ELF-1 (cell line): ENCODE measurements around the gene DKK2.

Source experiments
- DNase-seq: peaks from one replicate; pipeline ENCODE4 v3.0.0-alpha.2; 2016; ENCODE audit warnings: low read depth, low spot score

DKK2 gene

DNA sequence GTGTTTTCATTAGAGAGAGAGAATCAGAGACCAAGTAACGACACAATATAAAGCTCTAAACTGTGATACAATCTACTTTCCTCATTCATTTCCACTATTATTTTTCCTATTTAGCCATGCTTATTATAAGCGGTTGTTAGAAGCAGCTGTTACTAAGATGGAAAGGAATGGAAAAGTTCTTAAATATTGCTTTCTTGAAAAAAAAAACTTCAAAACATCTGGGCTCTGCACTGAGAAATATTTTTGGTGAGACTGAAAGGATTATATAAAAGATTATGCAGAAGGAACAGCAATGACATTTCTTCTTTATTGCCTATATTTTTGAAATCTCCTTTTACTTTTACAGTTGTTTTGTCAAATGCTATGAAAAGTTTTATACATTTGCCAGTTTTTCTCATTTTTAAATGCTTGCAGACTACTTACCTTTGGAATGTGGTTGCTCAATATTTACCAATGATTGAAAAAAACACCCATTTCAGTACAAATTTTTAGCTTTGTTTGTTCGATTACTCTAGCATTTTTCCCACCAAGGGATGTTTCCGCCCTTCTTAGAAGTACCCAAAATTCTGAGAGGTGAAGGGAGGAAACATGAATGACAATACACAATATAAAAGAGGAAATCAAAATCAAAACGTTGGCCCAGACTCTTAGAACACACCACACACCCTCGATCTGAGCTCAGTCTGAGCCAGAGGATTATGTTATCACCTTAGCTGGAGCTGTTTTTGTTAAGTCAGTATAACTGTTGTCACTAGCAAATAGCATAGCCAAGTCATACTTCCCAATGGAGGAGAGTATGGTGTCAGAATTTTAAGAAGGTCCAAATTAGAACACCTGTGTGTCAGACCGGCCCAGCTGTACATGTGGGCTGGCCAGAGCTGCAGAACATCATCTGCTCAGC lies 18.4 kb downstream of the DKK2 start:
- no peak for DNase-seq

DNA sequence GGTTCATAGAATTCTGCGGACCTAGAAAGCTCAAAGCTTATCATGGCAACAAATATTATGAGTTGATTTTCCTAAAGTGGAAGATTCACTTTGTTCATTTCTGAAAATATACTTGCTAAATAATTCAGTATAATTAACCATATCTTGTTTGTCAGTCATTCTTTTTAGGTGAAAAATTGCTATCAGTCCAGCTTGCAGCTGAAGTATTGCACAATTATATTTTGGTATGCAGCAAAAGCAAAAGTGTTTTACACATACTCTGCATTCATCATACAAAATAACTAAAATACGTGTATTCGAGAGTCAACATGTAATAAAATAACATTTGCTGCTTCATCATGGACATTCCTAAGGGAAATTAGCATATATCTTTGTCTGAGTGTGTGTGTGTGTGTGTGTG lies 24.8 kb downstream of the DKK2 start:
- DNase-seq, result no peak

DNA sequence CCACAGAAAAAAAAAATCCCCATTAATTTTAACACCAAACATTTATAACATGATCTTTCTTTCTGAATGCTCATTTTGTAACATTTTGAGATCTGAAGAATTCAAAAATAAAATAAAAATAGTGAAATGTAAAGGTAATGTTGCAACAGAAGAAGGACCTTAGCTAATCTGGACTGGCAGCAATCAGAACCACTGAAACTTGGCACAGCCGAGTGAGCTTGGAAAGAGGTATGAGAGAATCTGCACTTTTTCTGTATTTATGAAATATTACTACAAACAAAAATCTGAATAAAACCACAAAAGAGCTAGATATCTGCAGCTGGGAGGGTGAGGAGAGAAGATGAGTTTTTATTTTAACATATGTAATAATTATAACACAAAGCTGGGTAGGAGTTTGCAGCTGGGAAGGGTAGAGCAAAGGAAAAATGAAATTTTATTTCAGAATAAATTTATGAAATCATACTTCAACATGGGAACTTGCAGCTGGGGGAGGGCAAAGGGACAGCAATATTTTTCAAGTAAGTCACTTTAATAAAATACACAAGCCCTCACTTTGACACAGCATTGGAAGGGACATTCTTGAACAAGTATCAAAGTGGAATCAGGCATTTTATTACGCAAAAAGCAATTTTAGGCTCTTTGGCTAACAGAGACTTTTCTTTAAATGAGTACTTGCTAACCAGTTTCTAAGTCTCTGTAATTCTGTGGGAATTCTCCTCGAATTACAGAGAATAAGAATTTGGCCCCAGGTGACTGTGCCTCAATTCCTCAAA lies 26.7 kb downstream of the DKK2 start:
- DNase-seq, result no peak

DNA sequence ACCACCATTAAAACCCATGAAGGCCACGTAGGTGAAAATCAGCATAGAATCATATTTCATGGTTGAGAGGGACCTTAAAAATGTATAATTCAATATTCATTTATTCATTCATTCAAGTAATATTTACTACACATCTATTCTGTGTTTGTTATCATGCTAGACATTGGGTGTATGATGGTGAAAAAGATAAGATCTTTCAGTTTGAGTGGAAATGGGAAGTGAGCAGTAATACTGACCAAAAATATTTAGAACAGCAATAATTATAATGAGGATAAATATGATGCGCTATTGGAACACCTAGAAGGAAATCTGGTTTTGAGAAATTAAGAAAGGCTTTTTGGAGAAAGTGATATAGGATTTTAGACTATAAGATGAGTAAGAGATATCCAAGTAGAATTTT lies 28.0 kb downstream of the DKK2 start:
- no peak for DNase-seq

DNA sequence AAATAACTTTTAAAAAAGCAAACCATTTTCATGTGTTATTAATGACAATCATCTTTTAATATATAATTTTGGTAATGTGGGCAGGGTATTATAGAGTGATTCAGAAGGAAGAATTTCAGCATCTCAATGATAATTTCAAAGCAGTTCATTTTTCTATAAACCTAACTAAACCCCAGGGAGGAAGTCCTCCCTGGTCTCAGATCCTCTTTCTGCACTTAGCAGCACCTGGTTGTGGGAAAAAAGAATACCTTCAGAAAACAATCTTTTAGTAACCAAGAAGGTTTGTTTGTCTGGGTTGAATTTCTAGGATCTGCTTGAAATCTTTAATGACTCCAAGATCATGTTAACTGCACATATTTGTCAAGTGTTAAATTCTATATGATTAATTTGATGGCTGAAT lies 29.9 kb downstream of the DKK2 start:
- no peak for DNase-seq

DNA sequence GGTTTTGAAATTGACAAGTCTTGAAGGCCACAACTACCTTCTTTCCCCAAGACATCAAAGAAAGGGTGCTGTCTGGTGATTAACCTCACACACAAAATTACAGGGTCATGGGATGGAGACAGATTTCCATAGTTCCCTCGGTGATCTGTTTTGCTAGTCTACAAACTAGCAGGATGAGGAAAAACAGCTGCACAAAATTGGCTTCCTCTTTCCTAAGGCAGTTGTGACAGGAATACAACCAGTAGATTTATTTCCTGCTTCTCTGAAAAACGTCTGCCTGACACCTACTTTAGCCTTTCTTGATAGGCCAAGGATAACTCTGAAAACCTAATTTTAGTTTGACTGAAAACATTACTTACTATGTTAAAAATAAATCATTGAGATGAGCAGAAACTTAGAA lies 39.6 kb downstream of the DKK2 start:
- DNase-seq, result no peak

DNA sequence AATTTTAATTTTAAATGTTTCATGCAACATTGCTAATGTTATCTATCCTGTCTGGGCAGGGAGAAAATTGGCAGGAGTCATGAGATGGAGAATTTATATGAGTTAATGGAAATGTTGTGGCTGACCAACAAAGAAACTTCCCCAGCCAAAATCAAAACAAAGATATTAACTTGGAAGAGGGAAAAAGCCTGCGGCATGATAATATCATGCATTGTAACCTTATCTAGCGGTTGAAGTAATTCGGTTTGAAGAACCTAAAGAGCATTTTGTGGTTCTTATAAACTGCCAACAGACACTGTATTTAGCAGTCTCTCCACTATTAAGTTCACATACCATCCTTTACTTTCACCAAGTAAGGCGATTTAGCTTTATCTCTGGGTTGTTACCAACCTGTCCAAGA lies 42.3 kb downstream of the DKK2 start:
- DNase-seq, result no peak

DNA sequence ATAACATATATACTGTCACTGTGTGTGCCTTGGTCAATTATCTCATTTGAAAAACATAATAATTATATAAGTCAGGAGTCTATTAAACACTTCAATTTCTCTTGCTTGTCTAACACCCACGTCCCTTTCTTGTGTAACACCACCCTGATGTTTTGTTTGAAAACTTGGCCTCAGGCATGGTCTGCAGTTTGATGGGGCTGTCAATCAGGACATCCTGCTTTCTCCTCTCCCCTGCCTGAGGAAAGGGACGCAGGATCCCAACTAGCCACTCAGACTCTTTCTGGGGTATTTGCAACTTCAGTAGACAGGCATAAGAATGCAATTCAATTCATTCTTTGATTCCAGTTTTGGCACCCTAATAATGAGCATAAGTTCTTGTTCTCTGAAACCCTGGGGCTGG lies 48.8 kb downstream of the DKK2 start:
- DNase-seq, result peak; percentile 52

DNA sequence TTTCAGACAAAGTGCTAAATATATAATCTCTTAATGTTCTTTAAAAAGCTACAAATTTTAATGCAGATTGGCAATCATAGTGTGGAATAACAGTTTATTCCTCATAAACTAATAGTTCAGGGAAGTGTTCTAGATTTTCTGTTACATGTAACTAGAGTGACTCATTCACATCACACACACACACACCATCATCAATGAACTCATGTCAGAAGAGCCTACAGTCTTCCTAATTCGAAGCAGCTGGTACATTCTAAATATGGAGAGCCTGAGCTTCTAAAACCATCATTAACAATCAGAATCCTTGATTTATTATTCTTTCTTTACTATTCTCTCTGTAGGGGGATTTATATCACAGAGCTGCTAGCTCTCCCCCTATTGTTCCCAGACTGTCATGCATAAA lies 49.6 kb downstream of the DKK2 start:
- DNase-seq, result no peak

DNA sequence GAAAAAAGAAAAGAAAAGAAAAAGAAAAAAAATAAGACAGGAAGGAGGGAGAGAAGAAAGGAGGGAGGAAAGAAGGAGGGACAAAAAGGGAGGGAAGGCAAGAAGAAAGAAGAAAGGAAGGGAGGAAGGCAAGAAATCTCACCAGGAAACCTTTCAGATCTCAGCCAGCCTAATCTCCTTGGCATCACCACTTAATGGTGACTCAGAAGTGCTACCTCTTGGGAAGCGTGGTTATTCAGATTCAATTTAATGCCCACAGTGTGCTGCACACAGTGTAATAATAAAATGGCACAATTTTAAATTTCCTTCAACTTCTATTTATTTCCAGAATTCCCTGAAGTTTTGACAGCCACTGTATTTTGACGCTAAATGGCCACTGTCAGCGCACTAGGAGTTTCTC lies 50.3 kb downstream of the DKK2 start:
- no peak for DNase-seq

DNA sequence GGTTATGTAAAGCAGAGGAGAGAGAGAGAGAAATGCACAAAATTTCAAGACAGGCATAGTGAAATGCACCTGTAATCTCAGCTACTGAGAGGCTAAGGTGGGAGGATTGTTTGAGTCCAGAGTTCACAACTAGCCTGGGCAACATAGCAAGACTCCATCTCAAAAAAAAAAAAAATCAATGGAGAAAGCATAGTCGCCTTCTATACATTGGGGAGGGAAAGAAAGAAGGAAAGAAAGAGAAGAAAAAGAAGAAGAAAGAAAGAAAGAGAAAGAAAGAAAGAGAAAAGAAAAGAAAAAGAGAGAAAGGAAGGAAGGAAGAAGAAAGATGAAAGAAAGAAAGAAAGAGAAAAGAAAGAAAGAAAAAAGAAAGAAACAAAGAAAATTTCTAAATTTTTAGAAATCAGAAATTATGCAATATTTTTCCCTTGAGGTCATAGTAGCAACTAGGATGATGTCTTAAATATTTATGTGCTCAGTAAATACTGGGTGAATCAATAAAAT lies 53.4 kb downstream of the DKK2 start:
- no peak for DNase-seq

DNA sequence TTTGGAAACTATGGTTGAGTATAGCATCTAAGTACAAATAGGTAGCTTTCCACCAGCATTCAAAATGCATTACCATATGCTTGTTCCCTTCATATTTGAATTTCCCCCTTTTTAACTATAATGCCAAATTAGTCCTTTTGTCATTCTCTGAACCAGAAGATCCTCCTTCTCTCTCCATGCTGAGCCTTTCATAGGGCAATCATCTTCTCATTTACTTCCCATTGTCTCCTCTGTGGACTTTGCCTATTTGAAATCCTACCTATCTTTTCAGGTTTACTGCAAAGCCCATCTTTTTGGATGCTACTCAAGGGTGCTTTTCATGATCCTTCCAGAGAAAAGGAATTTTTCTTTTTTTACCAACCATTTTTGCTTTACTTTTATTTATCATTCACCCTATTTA lies 54.7 kb downstream of the DKK2 start:
- no peak for DNase-seq

DNA sequence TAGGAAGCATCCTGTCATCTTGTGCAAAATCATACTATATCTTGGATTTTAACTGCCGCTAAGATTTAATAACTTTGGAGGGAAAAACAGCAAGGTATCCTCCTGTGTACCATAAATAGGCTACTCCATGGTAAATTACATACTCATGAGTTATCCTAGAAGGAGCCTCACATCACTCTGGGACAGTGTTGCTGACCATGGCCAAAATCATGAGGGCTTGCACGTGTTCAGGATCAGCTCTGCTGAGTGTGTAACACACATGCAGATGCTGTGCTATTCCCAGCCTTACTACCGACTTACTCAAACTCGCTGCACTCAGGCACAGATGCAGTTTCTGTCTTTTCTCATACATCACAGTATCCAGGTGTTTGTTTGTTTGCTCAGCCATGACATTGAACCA lies 56.6 kb downstream of the DKK2 start:
- DNase-seq, result no peak

DNA sequence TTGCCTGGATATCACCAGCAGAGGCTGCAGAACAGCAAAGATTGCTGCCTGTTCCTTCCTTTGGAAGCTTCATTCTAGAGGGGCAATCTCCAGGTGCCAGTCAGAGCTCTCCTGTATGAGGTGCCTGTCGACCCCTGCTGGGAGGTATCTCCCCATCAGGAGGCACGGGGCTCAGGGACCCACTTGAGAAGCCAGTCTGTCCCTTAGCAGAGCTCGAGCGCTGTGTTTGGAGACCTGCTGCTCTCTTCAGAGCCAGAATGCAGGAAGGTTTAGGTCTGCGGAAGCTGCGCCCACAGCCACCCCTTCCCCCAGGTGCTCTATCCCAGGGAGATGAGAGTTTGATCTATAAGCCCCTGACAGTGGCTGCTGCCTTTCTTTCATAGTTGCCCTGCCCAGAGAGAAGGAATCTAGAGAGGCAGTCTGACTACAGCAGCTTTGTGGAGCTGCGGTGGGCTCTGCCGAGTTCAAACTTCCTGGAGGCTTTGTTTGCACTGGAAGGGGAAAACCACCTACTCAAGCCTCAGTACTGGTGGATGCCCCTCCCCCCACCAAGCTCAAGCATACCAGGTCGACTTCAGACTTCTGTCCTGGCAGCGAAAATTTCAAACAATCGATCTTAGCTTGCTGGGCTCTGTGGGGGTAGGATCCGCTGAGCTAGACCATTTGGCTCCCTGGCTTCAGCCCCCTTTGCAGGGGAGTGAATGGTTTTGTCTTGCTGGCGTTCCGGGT lies 57.9 kb downstream of the DKK2 start:
- DNase-seq, result peak; percentile 36

DNA sequence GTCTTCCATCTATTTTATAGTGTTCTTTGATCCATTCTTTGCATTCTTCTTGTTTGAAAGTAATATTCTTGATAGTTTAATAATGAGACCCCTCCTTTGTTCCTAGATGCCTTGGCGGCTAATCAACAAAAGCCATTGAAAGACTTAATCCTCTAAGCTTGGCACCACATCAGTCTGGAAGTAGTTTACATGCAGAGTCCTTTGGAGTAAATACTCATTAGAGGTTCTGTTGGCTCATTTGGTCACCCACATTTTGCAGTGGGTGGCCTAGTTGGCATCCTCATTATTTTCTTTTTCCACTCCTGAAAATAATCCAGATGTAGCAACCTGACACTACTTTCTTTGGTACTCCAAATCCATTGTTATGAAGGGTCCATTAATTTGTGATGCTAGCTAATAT lies 64.5 kb downstream of the DKK2 start:
- DNase-seq, result no peak

DNA sequence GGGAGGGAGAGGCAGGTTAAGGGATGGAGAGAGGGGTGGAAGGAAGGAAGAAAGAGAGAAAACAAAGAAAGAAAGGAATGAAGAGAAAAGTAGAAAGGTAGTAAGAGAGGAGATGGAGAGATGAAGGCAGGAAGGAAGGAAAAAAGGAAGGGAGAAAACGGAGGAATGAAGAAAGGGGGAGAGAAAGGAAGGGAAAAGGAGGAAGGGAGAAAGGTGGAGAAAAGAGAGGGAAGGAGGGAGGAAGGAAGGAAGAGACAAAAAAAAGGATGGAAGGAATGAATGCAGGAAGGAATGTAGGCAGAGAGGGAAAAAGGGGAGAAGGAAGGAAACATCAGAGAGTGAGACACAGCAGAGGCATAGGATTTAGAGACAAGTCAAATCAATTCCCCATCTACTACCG lies 68.2 kb downstream of the DKK2 start:
- DNase-seq, result no peak

DNA sequence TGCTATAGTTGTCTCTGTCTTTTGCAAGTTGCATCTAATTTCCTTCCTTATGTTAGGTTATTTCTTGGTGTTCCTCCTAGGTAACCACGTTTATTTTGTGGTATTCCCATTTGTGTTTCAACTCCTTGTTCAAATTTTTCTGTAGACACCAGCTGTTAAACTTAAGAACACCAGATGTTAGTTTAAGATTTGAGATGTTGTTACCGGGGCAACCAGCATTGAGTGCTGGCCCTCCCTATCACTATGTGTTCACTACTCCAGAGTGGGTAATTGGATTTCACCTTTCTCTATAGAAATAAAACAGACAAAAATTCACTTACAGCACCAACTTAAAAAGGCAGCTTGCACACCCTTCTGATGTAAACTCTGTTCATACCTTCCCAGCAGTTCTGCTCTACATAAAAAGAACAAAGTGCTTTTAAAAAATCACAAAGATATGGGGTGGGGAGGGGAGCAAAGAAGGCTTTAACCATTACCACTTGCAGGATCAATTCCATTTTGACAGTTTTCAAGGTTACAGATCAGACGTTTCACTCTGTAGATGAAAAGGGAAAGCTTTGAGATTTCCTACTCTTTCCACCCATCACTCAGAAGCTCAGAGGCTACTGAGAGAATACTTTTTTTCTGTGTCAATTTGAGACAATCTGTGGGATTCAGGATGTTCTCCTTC lies 82.9 kb downstream of the DKK2 start:
- DNase-seq, result no peak

DNA sequence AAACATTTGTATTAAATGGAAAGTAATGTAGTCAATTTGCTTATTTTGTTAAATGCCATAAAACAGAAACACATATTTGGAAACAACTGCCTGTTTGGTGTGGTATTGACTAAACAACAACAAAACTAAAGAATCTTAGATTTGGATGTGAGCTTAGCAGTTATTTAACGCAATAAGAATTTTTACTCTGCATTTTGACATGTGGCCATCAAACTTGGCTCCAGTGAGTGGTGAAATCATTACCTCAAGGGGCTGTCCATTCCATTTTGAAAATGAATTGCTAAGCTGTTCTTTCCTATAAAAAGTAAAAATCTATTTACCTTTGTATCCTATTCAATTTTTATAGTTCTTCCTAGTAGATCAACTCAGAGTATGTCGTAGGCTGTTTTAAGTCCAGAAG lies 84.2 kb downstream of the DKK2 start:
- no peak for DNase-seq

DNA sequence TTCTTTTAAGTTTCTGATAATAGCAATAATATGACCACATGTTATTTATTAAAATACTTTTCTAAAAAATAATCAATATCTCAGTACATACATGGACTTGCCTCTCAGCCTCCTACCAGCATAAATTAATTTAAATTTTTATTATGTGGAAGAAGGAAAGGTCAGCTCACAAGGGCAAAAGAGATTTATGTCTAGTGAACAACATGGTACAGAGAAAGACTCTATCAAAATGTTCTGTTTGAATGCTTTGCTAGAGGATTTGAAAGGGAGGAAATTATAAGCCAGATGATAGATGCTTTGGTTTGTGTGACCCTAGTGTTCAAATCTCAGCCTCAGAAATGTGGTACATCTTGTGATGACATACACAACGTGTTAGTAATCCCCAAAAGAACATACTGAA lies 94.3 kb downstream of the DKK2 start:
- no peak for DNase-seq

DNA sequence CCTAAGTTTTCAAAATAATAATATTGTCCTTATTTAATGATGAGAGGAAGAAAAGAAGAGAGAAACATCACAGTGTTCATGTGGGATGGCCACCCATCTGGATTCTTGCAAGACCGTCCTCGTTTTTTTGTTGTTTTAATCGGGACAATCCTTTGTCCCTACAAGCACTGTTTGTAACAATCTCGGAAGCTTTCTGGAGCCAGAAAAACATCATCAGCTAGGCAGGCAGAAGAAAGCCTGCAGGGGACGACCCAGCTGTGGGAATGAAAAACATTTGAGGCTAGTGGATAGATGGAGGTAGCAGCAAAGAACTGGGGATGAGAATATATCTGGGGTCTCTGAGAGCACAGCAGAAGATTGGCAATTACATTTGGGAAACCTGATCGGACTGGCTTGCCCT lies 105.6 kb downstream of the DKK2 start:
- no peak for DNase-seq

DNA sequence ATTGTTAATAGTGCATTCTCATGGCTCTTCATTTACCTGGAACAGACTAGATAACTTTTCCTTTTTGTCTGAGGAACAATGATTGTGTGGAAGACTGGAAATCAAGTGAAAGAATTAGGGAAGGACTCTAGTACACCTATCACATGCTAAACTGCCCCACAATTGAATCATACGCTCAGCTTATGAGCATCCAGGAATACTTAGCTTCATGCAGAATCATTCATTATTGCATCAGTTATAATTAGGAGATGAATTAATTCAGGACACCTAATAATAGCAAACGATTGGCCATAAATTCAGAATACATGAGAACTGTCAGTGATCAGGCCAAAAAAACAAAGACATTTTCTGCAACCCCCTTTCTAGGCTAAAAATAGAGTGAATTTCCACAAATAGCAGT lies 106.9 kb downstream of the DKK2 start:
- DNase-seq, result no peak

DNA sequence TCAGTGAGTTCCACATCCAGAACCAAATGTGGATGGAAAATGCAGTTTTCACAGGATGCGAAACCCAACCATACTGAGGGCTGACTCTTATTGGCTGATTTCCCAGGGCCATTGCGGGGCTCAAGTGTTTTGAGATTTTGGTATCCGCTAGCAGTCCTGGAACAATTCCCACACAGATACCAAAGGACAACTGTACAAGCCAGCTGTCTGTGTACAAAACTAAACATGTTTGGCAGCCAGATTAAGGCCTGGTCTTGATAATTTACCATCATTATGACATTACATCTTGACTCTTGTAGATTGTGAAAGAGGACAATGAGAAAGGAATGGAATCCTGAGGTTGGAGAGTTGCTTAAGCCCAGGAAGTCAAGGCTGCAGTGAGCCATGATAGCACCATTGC lies 121.9 kb downstream of the DKK2 start:
- DNase-seq, result no peak
